ENCODE results near the gene HDAC9.

The HDAC9 gene

GRCh38 chr7:18798088-18798906 is 302.7 kb downstream of the HDAC9 start:
- DNase-seq, result no peak

GRCh38 chr7:18799899-18800298 is 304.4 kb downstream of the HDAC9 start:
- DNase-seq, result no peak

- no peak for DNase-seq
These were observed 308.4 kb downstream of the HDAC9 start for GRCh38 chr7:18803923-18804322.

- no peak for DNase-seq
These were observed 310.6 kb downstream of the HDAC9 start for GRCh38 chr7:18806177-18806576.

- DNase-seq, result no peak
These were observed 312.5 kb downstream of the HDAC9 start for GRCh38 chr7:18808026-18808425.

GRCh38 chr7:18815261-18815960 is 319.9 kb downstream of the HDAC9 start:
- DNase-seq, result no peak

GRCh38 chr7:18820981-18821380 is 325.4 kb downstream of the HDAC9 start:
- no peak for DNase-seq

GRCh38 chr7:18821554-18821953 is 326.0 kb downstream of the HDAC9 start:
- DNase-seq, result no peak

- DNase-seq, result no peak
These were observed 328.6 kb downstream of the HDAC9 start for GRCh38 chr7:18824157-18824556.

GRCh38 chr7:18828260-18828993 is 332.9 kb downstream of the HDAC9 start:
- no peak for DNase-seq

- DNase-seq, result peak; percentile 50
These were observed 333.7 kb downstream of the HDAC9 start for GRCh38 chr7:18828994-18829857.

- DNase-seq, result no peak
These were observed 334.3 kb downstream of the HDAC9 start for GRCh38 chr7:18829858-18830285.

- DNase-seq, result no peak
These were observed 335.9 kb downstream of the HDAC9 start for GRCh38 chr7:18831419-18831818.

- no peak for DNase-seq
These were observed 336.4 kb downstream of the HDAC9 start for GRCh38 chr7:18831943-18832342.

GRCh38 chr7:18834577-18834976 is 339.0 kb downstream of the HDAC9 start:
- no peak for DNase-seq

GRCh38 chr7:18835001-18835690 is 339.6 kb downstream of the HDAC9 start:
- no peak for DNase-seq

GRCh38 chr7:18843979-18844378 is 348.4 kb downstream of the HDAC9 start:
- DNase-seq, result no peak

GRCh38 chr7:18844735-18845134 is 349.2 kb downstream of the HDAC9 start:
- DNase-seq, result no peak

- no peak for DNase-seq
These were observed 350.2 kb downstream of the HDAC9 start for GRCh38 chr7:18845700-18846099.

- DNase-seq, result no peak
These were observed 351.2 kb downstream of the HDAC9 start for GRCh38 chr7:18846765-18847215.

- no peak for DNase-seq
These were observed 353.6 kb downstream of the HDAC9 start for GRCh38 chr7:18849130-18849529.

- DNase-seq, result no peak
These were observed 360.2 kb downstream of the HDAC9 start for GRCh38 chr7:18855796-18856195.
